GM18909 (cell line): Measurements from ENCODE around the gene OR6C70.

Experiments used
- ATAC-seq: cut with Tn5 transposase; IDR thresholded peaks from one replicate; pipeline ENCODE4 v1.9.1; 2021; ENCODE audit warnings: mild to moderate bottlenecking; ENCODE audit not compliant: unreplicated experiment, poor library complexity

Gene OR6C70

DNA sequence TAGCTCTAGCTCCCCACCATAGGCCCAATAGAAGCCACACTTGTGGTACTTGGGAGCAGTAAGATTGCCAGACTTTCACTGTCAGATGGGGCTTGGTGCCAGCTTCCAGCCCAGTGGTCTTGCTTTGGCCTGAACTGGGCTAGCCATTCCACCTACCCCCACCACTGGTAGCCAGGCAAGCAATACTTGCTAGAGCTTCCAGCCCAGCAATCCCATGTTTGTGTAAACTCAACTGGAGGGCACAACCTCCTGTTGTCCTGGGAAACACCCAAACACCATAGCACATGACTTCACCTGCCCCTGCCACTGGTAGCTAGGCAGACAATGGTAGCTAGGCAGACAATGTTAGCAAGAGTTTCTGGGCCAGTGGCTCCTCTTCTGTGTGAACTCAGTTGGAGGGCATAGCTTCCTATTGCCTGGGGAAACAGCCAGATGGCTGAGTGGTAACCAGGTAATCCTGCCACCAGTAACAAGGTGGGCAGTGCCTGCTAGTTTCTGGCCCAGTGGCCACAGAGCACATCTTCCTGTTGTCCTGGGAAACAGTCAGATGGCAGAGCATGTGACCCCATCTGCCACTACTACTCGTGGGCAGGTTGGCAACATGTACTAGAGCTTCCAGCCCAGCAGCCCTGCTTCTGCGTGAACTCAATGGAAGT lies 49.5 kb downstream of the OR6C70 start:
- no peak for ATAC-seq
